ENCODE data around the gene KCNQ1. TPM values are rescaled to one million over a fixed set of nuclear protein-coding genes. Genes with fewer than 3 reads are reported as not detected.

Gene KCNQ1
- total and polyA plus RNA-seq, 2 experiments from 2014 or later, result 0.45 to 0.87 TPM

DNA sequence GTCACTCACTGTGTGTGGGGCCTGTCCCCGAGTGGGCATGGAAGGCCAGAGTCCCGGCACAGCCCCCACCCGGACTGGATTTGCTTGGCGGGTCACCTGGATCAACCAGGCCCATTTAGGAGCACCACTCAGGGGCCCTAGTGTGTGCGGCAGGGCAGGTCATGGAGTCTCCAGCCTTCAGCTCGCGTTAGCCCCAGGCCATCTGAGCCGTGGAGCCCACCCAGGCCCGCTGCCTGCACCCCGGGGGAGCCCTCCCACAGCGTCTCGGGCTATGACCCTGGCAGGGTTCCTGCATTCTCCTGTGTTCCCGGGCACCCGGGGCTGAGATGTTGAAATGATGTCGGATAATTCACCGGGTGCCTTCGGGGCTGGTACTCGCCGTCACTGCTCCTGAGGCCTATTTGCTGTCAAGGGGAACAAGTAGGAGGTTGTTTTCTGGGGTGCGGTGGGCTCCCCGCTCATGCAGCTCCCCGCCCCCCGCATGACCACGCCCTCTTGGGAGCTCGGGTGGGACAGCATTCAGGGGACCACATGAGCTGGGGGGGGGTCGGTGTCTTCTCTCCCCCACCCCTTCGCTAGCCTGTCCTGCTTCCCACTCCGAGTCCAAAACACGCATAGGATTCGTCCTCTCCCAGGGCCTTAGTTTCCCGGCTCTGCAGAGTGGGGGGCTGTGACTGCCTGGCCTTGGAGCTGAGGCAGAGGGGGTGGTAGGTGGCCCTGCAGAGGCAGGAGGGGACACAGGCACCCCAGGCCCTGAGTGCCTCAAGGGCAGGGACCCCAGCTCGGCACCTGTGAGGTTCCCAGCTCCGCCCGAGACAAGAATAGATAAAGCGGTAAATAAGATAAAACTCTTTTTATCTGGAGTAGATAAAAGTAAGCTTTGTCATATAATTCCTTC, 77.2 kb downstream of the KCNQ1 start:
- H3K4me2 ChIP-seq, result no peak overlapping the region
- no peaks in the 10 kb centered on the region for H3K36me3 ChIP-seq (ENCODE audit: insufficient read depth)
- no peak for DNase-seq (ENCODE audit: low spot score)
- Mint-ChIP-seq H3K27ac (no peak overlapping the region), H3K4me3 (no peak overlapping the region), H3K4me1 (no peaks in the 10 kb centered on the region; the same call in 2 of the 3 replicates), H3K9me3 (no peaks in the 10 kb centered on the region), H3K27me3 (ENCODE audit: insufficient read depth, low read depth, poor library complexity) (peaks cover 31% of the 10 kb centered on the region), H3K36me3 (ENCODE audit: low read depth) (no peaks in the 10 kb centered on the region)
- no peaks in the 10 kb centered on the region for H3K4me1 ChIP-seq (ENCODE audit: insufficient read depth)
- ATAC-seq, result no peak
- no peak overlapping the region for H3K4me3 ChIP-seq
- no peaks in the 10 kb centered on the region for H3K27me3 ChIP-seq (ENCODE audit: insufficient read depth)
- no peak overlapping the region for H3K27ac ChIP-seq (ENCODE audit: low read depth)
- no peaks in the 10 kb centered on the region for H3K79me2 ChIP-seq (replicated peaks; ENCODE audit: insufficient read depth)
- no peaks in the 10 kb centered on the region for H3K9me2 ChIP-seq (ENCODE audit: insufficient read depth)
- no peak overlapping the region for H2AFZ ChIP-seq
- TF ChIP-seq STAT1 (IDR thresholded peaks at IDR 0.05; ENCODE audit: unreplicated experiment) (no peak), JUNB (IDR thresholded peaks at IDR 0.05; ENCODE audit: unreplicated experiment) (no peak), ZNF331 (CRISPR knock-in tag; IDR thresholded peaks at IDR 0.05; ENCODE audit: low read depth) (no peak), NANOG (IDR thresholded peaks at IDR 0.05; ENCODE audit: borderline replicate concordance) (no peak), EZH2phosphoT487 (IDR thresholded peaks at IDR 0.05; ENCODE audit: unreplicated experiment) (no peak)
- TF ChIP-seq, protein P1, sequence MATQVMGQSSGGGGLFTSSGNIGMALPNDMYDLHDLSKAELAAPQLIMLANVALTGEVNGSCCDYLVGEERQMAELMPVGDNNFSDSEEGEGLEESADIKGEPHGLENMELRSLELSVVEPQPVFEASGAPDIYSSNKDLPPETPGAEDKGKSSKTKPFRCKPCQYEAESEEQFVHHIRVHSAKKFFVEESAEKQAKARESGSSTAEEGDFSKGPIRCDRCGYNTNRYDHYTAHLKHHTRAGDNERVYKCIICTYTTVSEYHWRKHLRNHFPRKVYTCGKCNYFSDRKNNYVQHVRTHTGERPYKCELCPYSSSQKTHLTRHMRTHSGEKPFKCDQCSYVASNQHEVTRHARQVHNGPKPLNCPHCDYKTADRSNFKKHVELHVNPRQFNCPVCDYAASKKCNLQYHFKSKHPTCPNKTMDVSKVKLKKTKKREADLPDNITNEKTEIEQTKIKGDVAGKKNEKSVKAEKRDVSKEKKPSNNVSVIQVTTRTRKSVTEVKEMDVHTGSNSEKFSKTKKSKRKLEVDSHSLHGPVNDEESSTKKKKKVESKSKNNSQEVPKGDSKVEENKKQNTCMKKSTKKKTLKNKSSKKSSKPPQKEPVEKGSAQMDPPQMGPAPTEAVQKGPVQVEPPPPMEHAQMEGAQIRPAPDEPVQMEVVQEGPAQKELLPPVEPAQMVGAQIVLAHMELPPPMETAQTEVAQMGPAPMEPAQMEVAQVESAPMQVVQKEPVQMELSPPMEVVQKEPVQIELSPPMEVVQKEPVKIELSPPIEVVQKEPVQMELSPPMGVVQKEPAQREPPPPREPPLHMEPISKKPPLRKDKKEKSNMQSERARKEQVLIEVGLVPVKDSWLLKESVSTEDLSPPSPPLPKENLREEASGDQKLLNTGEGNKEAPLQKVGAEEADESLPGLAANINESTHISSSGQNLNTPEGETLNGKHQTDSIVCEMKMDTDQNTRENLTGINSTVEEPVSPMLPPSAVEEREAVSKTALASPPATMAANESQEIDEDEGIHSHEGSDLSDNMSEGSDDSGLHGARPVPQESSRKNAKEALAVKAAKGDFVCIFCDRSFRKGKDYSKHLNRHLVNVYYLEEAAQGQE (IDR thresholded peaks at IDR 0.05; ENCODE audit: unreplicated experiment), result no peak
- TF ChIP-seq, protein P2, sequence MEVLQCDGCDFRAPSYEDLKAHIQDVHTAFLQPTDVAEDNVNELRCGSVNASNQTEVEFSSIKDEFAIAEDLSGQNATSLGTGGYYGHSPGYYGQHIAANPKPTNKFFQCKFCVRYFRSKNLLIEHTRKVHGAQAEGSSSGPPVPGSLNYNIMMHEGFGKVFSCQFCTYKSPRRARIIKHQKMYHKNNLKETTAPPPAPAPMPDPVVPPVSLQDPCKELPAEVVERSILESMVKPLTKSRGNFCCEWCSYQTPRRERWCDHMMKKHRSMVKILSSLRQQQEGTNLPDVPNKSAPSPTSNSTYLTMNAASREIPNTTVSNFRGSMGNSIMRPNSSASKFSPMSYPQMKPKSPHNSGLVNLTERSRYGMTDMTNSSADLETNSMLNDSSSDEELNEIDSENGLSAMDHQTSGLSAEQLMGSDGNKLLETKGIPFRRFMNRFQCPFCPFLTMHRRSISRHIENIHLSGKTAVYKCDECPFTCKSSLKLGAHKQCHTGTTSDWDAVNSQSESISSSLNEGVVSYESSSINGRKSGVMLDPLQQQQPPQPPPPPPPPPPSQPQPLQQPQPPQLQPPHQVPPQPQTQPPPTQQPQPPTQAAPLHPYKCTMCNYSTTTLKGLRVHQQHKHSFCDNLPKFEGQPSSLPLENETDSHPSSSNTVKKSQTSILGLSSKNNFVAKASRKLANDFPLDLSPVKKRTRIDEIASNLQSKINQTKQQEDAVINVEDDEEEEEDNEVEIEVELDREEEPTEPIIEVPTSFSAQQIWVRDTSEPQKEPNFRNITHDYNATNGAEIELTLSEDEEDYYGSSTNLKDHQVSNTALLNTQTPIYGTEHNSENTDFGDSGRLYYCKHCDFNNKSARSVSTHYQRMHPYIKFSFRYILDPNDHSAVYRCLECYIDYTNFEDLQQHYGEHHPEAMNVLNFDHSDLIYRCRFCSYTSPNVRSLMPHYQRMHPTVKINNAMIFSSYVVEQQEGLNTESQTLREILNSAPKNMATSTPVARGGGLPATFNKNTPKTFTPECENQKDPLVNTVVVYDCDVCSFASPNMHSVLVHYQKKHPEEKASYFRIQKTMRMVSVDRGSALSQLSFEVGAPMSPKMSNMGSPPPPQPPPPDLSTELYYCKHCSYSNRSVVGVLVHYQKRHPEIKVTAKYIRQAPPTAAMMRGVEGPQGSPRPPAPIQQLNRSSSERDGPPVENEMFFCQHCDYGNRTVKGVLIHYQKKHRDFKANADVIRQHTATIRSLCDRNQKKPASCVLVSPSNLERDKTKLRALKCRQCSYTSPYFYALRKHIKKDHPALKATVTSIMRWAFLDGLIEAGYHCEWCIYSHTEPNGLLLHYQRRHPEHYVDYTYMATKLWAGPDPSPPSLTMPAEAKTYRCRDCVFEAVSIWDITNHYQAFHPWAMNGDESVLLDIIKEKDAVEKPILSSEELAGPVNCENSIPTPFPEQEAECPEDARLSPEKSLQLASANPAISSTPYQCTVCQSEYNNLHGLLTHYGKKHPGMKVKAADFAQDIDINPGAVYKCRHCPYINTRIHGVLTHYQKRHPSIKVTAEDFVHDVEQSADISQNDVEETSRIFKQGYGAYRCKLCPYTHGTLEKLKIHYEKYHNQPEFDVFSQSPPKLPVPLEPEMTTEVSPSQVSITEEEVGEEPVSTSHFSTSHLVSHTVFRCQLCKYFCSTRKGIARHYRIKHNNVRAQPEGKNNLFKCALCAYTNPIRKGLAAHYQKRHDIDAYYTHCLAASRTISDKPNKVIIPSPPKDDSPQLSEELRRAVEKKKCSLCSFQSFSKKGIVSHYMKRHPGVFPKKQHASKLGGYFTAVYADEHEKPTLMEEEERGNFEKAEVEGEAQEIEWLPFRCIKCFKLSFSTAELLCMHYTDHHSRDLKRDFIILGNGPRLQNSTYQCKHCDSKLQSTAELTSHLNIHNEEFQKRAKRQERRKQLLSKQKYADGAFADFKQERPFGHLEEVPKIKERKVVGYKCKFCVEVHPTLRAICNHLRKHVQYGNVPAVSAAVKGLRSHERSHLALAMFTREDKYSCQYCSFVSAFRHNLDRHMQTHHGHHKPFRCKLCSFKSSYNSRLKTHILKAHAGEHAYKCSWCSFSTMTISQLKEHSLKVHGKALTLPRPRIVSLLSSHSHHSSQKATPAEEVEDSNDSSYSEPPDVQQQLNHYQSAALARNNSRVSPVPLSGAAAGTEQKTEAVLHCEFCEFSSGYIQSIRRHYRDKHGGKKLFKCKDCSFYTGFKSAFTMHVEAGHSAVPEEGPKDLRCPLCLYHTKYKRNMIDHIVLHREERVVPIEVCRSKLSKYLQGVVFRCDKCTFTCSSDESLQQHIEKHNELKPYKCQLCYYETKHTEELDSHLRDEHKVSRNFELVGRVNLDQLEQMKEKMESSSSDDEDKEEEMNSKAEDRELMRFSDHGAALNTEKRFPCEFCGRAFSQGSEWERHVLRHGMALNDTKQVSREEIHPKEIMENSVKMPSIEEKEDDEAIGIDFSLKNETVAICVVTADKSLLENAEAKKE (CRISPR knock-in tag; IDR thresholded peaks at IDR 0.05), result no peak
- H3F3A ChIP-seq (replicated peaks; ENCODE audit: low read depth), result no peaks in the 10 kb centered on the region
- H4K20me1 ChIP-seq (replicated peaks; ENCODE audit: insufficient read depth), result no peaks in the 10 kb centered on the region

Measured in GM23338 (cell line).